Right lobe of liver (tissue), 6 donors: ENCODE measurements around the gene BSG. TPM values are rescaled to one million over a fixed set of nuclear protein-coding genes. Genes with fewer than 3 reads are reported as not detected.
"Not testable (repeated sequence)": the region's sequence is repeated elsewhere in the genome, so short reads cannot be mapped to it uniquely, and the experiment has no call there.

ENCODE experiments used
- ATAC-seq, 4 donors: fragments of 200-7000 bp; cut with Tn5 transposase; one replicate each; pipeline ENCODE4 v1.9.1; 2020; ENCODE audit warnings: mild to moderate bottlenecking in 4 of 4, moderate library complexity in 4 of 4
- DNase-seq, 3 donors: peaks; one replicate each; pipeline ENCODE4 v3.0.0-alpha.2; 2020
- H3K27ac ChIP-seq, 3 donors: fragments of 200-600 bp; one replicate each; pipeline ENCODE4 v1.8.0; 2022
- H3K27me3 ChIP-seq, 2 donors: fragments of 200-600 bp; one replicate each; pipeline ENCODE4 v1.8.0; 2022
- H3K36me3 ChIP-seq, 4 donors: fragments of 200-600 bp; sonication (generic) in 1 of 4; one replicate each; pipeline versions ENCODE4 v1.5.1 to v1.8.0; 2017 to 2022; ENCODE audit warnings: control low read depth in 1 of 4
- H3K4me1 ChIP-seq, 4 donors: fragments of 200-600 bp; sonication (generic) in 1 of 4; one replicate each; pipeline versions ENCODE4 v1.5.1 to v1.8.0; 2017 to 2022; ENCODE audit warnings: control low read depth in 1 of 4
- H3K4me3 ChIP-seq, 3 donors: fragments of 200-600 bp; one replicate each; pipeline ENCODE4 v1.8.0; 2022
- H3K9me3 ChIP-seq, 4 donors: fragments of 200-600 bp; sonication (generic) in 1 of 4; one replicate each; pipeline versions ENCODE4 v1.5.1 to v1.8.0; 2017 to 2022; ENCODE audit warnings: control low read depth in 1 of 4
- CTCF ChIP-seq, 4 donors: fragments of 200-600 bp in 3 of 4; fragments of 450-650 bp in 1 of 4; IDR thresholded peaks; one replicate each; pipeline versions ENCODE4 v1.5.1 to v1.8.0; 2016 to 2022; ENCODE audit warnings: antibody characterized with exemption in 4 of 4, mild to moderate bottlenecking in 2 of 4
- POLR2A ChIP-seq: fragments of 450-650 bp; IDR thresholded peaks from one replicate; pipeline ENCODE4 v1.6.1; 2017; ENCODE audit warnings: antibody characterized with exemption, mild to moderate bottlenecking
- WGBS: methylation state at CpG from one replicate; pipeline ENCODE4 v1.1.6; 2018; ENCODE audit warnings: low coverage, low lambda C conversion rate; ENCODE audit not compliant: insufficient coverage; ENCODE audit errors: missing lambda C conversion rate; 5-methylcytosine and 5-hydroxymethylcytosine counted together
- intact Hi-C, 2 donors: fragments of 100-400 bp; cut with DNase I; formaldehyde crosslinking; loops; one replicate each; pipeline versions ENCODE4 v1.11.2 to v1.14.1; 2022
- total RNA-seq, 6 experiments: library from RNA; depleted of rRNA in 2 of 6; stranded (reverse); fragments of >200 nt in 2 of 6; fragmentation: NEBNext Ultra II Directional in 3 of 6; extraction: Animal tissue kit (Norgen Biotek cat#: 25700) in 3 of 6; gene quantifications; one replicate each; pipeline versions ENCODE4 v1.1.0 to v1.2.4, GENCODE V29; 2016 to 2023
- donor health status: DM: no; HTN: yes; CAD: no.
- donor health status: DM: no; HTN: no; CAD: no.
- donor health status: DM: no; HTN: no; CAD: no.
- donor health status: DM: no; HTN: yes; CAD: no.
- donor health status: DM: no; HTN: yes; CAD: no.

BSG gene
- total RNA-seq, 6 experiments from 2014 or later = 88.6 to 369 (median 124) TPM

GRCh38 chr19:628168-628567 is 55.8 kb downstream of the BSG start:
- peaks cover 0 to 34% (median 8%) of the 10 kb centered on the region in 4 donors for H3K36me3 ChIP-seq
- no peak for TF ChIP-seq POLR2A
- TF ChIP-seq CTCF (IDR thresholded peaks at IDR 0.05) = peak in 1 of 4 donors; percentile 11
- H3K9me3 ChIP-seq = no peaks in the 10 kb centered on the region
- WGBS = 83% methylated on average over 4 of the region's 19 CpGs
- ATAC-seq (no peak), DNase-seq (no peak)
- intact Hi-C loops = no loop called here
- H3K4me3 ChIP-seq = no peak overlapping the region
- H3K4me1 ChIP-seq = peaks cover 0 to 6% (median 3%) of the 10 kb centered on the region in 4 donors
- no peaks in the 10 kb centered on the region for H3K27me3 ChIP-seq
- no peak overlapping the region for H3K27ac ChIP-seq

DNA sequence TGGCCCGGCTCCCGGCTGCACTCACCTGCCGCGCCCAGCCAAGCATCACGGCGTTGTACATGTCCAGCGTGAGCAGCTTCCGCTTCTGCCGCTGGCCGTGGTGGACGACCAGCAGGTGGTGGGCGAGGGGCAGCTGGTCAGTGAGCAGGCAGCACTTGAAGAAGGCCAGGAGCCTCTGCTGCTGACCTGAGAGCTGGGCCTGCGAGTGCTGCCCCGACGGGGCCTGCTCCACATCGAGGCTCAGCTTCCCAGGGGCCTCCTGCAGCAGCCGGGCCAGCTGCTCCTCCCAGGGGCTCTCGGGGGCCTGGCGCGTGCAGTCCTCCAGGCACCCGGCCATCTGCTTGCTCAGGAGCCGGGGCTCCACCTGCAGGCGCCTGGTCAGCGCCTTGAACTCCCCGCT is 57.1 kb downstream of the BSG start:
- intact Hi-C loops, H3K27me3 ChIP-seq, H3K27ac ChIP-seq, H3K9me3 ChIP-seq, DNase-seq, ATAC-seq, H3K4me3 ChIP-seq: not testable (repeated sequence)
- WGBS = 81% methylated on average over 6 of the region's 25 CpGs
- peaks cover 0 to 13% (median 6%) of the 10 kb centered on the region in 4 donors for H3K4me1 ChIP-seq
- H3K36me3 ChIP-seq = peaks cover 0 to 26% (median 7%) of the 10 kb centered on the region in 4 donors

DNA sequence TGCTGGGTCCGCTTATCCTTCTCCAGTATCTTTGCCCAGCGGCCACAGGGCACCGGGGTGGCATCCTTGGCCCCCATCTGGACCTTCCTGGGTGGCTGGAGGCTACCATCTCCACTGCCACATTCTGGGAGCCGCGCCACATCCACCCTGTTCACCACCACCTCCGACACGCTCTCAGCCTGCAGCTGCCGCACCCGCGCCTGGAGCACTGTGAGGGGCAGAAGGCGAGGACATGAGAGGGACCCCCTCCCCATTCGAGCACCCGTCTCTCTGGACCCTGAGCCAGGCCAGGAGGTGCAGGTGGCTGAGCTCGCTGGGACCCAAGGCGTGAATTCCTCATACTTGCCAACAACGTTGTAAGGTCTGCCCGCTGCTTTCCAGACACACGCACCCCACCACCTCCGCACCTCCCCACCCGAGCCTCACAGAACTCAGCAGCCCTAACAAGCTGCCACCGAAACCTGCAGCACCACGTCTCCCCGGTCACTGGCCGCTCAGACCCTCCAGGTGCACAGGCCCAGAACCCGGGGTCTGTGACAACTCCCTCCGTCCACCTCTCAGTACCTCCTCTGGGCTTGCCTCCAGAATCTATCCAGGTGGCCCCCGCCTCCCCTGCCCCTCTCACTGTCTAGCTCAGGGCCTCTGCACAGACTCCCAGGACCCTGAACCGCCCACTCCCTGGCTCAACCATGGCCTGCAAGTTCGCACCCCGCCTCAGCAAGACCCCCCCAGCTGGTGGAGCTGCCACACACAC is 57.7 kb downstream of the BSG start:
- Histone ChIP-seq H3K9me3 (no peaks in the 10 kb centered on the region), H3K27me3 (no peaks in the 10 kb centered on the region), H3K27ac (no peak overlapping the region), H3K4me1 (peaks cover 0 to 13% (median 6%) of the 10 kb centered on the region in 4 donors), H3K4me3 (no peak overlapping the region), H3K36me3 (peaks cover 0 to 21% (median 3%) of the 10 kb centered on the region in 4 donors)
- no peak for ATAC-seq
- no peak for TF ChIP-seq POLR2A
- no peak for TF ChIP-seq CTCF (IDR thresholded peaks at IDR 0.05)
- WGBS = 93% methylated on average over 14 of the region's 30 CpGs
- intact Hi-C loops = no loop called here
- no peak for DNase-seq

DNA sequence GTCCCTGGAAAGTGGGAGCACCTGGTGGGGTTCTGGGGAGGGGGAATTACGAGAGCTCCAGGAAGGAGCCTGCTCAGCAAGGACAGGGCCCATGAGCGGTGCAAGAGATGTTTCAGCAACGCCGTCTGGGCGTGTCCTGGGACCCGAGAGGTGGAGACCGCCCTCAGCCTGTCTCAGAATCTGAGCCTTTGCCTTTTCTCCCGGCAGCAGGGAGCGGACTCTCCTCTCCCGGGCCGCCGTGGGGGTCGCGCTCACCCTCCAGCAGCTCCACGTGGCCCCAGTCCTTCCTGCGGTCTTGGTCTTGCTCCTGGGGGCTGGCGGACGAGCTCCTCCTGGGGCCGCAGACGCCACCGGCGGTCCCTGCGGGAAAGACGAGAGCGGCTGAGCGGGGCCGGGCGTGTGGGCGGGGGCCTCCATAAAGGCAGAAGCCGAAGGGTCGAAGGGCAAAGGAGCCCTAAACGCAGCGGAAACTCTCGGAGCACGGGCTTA is 60.2 kb downstream of the BSG start:
- peak overlapping the region in 2 of 3 donors; percentile 39 to 61 for H3K27ac ChIP-seq
- H3K4me1 ChIP-seq = peaks cover 0 to 13% (median 6%) of the 10 kb centered on the region in 4 donors
- peak in 2 of 3 donors; percentile 59 to 67 for DNase-seq
- peaks cover 0 to 14% (median 1%) of the 10 kb centered on the region in 4 donors for H3K36me3 ChIP-seq
- no peaks in the 10 kb centered on the region for H3K27me3 ChIP-seq
- ATAC-seq = peak; percentile 38 to 59 (median 48)
- no peaks in the 10 kb centered on the region for H3K9me3 ChIP-seq
- H3K4me3 ChIP-seq = peak overlapping the region; percentile 82 to 99 (median 97)
- WGBS = under 1% methylated on average over 24 of the region's 35 CpGs
- intact Hi-C loops = no loop called here
- TF ChIP-seq POLR2A = no peak
- no peak for TF ChIP-seq CTCF (IDR thresholded peaks at IDR 0.05)

Other genes starting within 250 kb of the BSG start
- gene MIER2, start 227.8 kb upstream of the BSG start, total RNA-seq = 1 to 10 TPM; 3.1 to 7.3 (median 4.5) TPM
- gene C2CD4C, start 163.4 kb upstream of the BSG start, total RNA-seq = 1 to 10 TPM in 1 of 6 experiments, under 1 TPM in 5; 0.12 to 2.0 (median 0.44) TPM
- gene SHC2, start 111.6 kb upstream of the BSG start, total RNA-seq = 10 to 100 TPM; 48.4 to 69.9 (median 59.1) TPM
- gene MADCAM1, start 76.1 kb upstream of the BSG start, total RNA-seq = under 1 TPM; 0.11 to 0.69 (median 0.31) TPM
- 10 to 100 TPM in 3 of 6 experiments, 1 to 10 TPM in 3; 8.2 to 42.2 (median 10.3) TPM for gene TPGS1, start 65.1 kb upstream of the BSG start, total RNA-seq
- gene CDC34, start 40.8 kb upstream of the BSG start, total RNA-seq = 10 to 100 TPM; 44.8 to 81.8 (median 49.5) TPM
- under 1 TPM in 3 of 6 experiments, not detected in 3; 0.59 to 0.95 (median 0.74) TPM for gene GZMM, start 28.5 kb upstream of the BSG start, total RNA-seq
- under 1 TPM in 5 of 6 experiments, not detected in 1; 0.05 to 0.27 (median 0.09) TPM for gene HCN2, start 17.3 kb downstream of the BSG start, total RNA-seq
- gene POLRMT, start 60.9 kb downstream of the BSG start, total RNA-seq = 10 to 100 TPM; 25.9 to 42.9 (median 33.3) TPM
- gene FGF22, start 67.3 kb downstream of the BSG start, total RNA-seq = under 1 TPM in 1 of 6 experiments, not detected in 5; 0.15 TPM
- gene RNF126, start 90.6 kb downstream of the BSG start, total RNA-seq = 10 to 100 TPM; 18.3 to 85.0 (median 28.8) TPM
- 10 to 100 TPM in 3 of 6 experiments, 1 to 10 TPM in 3; 4.2 to 18.7 (median 10.4) TPM for gene FSTL3, start 103.8 kb downstream of the BSG start, total RNA-seq
- gene PRSS57, start 122.9 kb downstream of the BSG start, total RNA-seq = under 1 TPM in 1 of 6 experiments, not detected in 5; 0.20 TPM
- 10 to 100 TPM in 2 of 6 experiments, 1 to 10 TPM in 4; 4.6 to 12.7 (median 7.1) TPM for gene PALM, start 136.3 kb downstream of the BSG start, total RNA-seq
- under 1 TPM in 1 of 6 experiments, not detected in 5; 0.09 TPM for gene MISP, start 178.5 kb downstream of the BSG start, total RNA-seq
- gene PTBP1, start 224.9 kb downstream of the BSG start, total RNA-seq = 100 to 1,000 TPM in 5 of 6 experiments, 10 to 100 TPM in 1; 91.1 to 150 (median 129) TPM
- not detected for gene PLPPR3, start 249.4 kb downstream of the BSG start, total RNA-seq